Measurements from ENCODE around the gene SRSF11.

Gene SRSF11

DNA sequence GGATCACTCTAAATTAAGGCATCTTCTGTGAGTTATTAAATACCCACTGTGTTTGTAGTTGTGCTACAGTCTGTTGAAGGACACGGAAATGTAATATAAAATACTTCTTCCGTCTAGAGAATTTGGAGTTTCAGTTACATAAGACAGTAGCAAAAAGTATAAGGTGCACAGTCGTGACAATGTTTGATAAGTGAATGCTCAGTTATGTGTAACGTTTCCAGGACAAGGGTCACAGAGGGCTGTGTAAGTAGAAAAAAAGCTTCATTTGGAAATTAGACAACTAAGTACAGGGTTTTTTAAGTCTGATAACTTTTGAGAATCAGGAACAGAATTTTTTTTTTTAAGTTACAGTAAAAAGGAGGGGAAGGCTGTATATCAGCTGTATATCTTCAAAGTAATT lies 27.5 kb downstream of the SRSF11 start:
- no peaks in the 10 kb centered on the region for H3K4me1 ChIP-seq (ENCODE audit: insufficient read depth, poor library complexity, severe bottlenecking)
- TF ChIP-seq, protein P1, sequence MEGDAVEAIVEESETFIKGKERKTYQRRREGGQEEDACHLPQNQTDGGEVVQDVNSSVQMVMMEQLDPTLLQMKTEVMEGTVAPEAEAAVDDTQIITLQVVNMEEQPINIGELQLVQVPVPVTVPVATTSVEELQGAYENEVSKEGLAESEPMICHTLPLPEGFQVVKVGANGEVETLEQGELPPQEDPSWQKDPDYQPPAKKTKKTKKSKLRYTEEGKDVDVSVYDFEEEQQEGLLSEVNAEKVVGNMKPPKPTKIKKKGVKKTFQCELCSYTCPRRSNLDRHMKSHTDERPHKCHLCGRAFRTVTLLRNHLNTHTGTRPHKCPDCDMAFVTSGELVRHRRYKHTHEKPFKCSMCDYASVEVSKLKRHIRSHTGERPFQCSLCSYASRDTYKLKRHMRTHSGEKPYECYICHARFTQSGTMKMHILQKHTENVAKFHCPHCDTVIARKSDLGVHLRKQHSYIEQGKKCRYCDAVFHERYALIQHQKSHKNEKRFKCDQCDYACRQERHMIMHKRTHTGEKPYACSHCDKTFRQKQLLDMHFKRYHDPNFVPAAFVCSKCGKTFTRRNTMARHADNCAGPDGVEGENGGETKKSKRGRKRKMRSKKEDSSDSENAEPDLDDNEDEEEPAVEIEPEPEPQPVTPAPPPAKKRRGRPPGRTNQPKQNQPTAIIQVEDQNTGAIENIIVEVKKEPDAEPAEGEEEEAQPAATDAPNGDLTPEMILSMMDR (IDR thresholded peaks at IDR 0.05; ENCODE audit: poor library complexity, severe bottlenecking): no peak
- ATAC-seq (ENCODE audit: low read depth) (no peak), DNase-seq (ENCODE audit: low spot score) (no peak)
- no peaks in the 10 kb centered on the region for H3K9me3 ChIP-seq (ENCODE audit: severe bottlenecking)
- H3K36me3 ChIP-seq (ENCODE audit: low read depth): peaks cover 91% of the 10 kb centered on the region
- no peak overlapping the region for H3K27ac ChIP-seq (ENCODE audit: poor library complexity, severe bottlenecking)
- H3K27me3 ChIP-seq (ENCODE audit: insufficient read depth, poor library complexity, severe bottlenecking): no peaks in the 10 kb centered on the region
- no peak overlapping the region for H3K4me3 ChIP-seq (ENCODE audit: severe bottlenecking)

DNA sequence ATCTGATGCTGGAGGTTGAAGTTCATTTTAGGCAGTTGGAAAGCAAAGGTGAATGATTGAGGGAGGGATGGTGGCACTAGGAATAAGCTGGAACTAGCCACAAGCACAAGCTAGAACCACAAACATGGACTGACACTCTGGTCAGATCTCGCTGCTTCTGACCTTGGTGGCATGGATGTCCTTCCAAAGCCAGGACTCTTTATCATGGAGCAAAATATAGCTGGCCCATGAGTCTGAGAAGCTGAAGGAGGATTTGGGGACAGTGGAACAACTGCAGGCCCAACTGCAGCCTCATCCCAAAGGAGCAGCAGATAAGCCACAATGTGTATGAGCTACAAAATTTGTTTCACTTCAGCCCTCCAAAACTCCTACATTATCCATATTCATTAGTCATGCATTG lies 35.5 kb downstream of the SRSF11 start:
- Histone ChIP-seq H3K4me1 (ENCODE audit: insufficient read depth, poor library complexity, severe bottlenecking) (no peaks in the 10 kb centered on the region), H3K27me3 (ENCODE audit: insufficient read depth, poor library complexity, severe bottlenecking) (no peaks in the 10 kb centered on the region), H3K9me3 (ENCODE audit: severe bottlenecking) (no peaks in the 10 kb centered on the region), H3K36me3 (ENCODE audit: low read depth) (peaks cover 18% of the 10 kb centered on the region), H3K27ac (ENCODE audit: poor library complexity, severe bottlenecking) (no peak overlapping the region), H3K4me3 (ENCODE audit: severe bottlenecking) (no peak overlapping the region)
- no peak; the same call in 2 of the 3 replicates for ATAC-seq (ENCODE audit: low read depth)
- DNase-seq (ENCODE audit: low spot score): no peak
- TF ChIP-seq, protein P1 (IDR thresholded peaks at IDR 0.05; ENCODE audit: poor library complexity, severe bottlenecking): no peak

DNA sequence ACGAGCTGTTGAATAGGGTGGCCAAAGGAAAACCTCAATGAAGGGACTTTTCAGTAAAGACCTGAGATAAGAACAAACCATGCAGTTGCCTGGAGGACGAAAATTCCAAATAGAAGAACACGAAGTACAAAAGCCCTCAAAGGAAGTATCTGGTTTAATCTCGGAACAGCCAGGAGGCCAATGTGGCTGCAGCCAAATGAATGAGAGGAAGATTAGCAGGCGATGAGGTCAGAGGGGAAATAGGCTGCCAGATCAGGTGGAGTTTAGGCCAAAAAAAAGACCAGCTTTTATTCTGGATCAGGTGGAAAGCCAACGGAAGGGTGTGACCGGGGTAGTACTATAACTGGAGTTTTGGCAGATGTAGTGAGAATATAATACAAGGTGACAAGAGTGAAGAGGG lies 43.7 kb downstream of the SRSF11 start:
- Histone ChIP-seq H3K4me3 (ENCODE audit: severe bottlenecking) (no peak overlapping the region), H3K9me3 (ENCODE audit: severe bottlenecking) (no peaks in the 10 kb centered on the region), H3K4me1 (ENCODE audit: insufficient read depth, poor library complexity, severe bottlenecking) (no peaks in the 10 kb centered on the region), H3K27ac (ENCODE audit: poor library complexity, severe bottlenecking) (no peak overlapping the region), H3K36me3 (ENCODE audit: low read depth) (peaks cover 51% of the 10 kb centered on the region), H3K27me3 (ENCODE audit: insufficient read depth, poor library complexity, severe bottlenecking) (no peaks in the 10 kb centered on the region)
- DNase-seq (ENCODE audit: low spot score) (no peak), ATAC-seq (ENCODE audit: low read depth) (no peak)
- TF ChIP-seq, protein P1 (IDR thresholded peaks at IDR 0.05; ENCODE audit: poor library complexity, severe bottlenecking): no peak

DNA sequence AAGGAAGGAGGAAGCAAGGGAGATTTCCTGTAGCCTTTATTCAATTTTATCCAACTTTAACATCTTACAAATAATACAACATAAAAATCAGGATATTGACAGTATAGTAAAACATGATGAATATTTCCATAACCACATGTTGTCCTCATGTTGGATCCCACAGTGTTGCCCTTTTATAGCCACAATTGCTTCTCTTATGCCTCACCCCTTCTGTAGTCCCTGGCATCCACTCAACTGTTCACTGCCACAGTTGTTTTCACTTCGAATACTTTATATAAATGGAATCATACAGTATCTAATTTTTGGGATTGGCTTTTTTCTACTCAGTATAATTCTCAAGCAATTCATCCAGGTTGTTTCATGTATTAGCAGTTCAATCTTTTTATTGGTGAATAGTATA lies 44.8 kb downstream of the SRSF11 start:
- H3K27me3 ChIP-seq (ENCODE audit: insufficient read depth, poor library complexity, severe bottlenecking): no peaks in the 10 kb centered on the region
- no peak overlapping the region for H3K27ac ChIP-seq (ENCODE audit: poor library complexity, severe bottlenecking)
- H3K4me3 ChIP-seq (ENCODE audit: severe bottlenecking): no peak overlapping the region
- peaks cover 59% of the 10 kb centered on the region for H3K36me3 ChIP-seq (ENCODE audit: low read depth)
- H3K9me3 ChIP-seq (ENCODE audit: severe bottlenecking): no peaks in the 10 kb centered on the region
- DNase-seq (ENCODE audit: low spot score): no peak
- H3K4me1 ChIP-seq (ENCODE audit: insufficient read depth, poor library complexity, severe bottlenecking): no peaks in the 10 kb centered on the region
- TF ChIP-seq, protein P1 (IDR thresholded peaks at IDR 0.05; ENCODE audit: poor library complexity, severe bottlenecking): no peak
- ATAC-seq (ENCODE audit: low read depth): no peak

- Histone ChIP-seq H3K27me3 (ENCODE audit: insufficient read depth, poor library complexity, severe bottlenecking) (no peaks in the 10 kb centered on the region), H3K4me1 (ENCODE audit: insufficient read depth, poor library complexity, severe bottlenecking) (no peaks in the 10 kb centered on the region), H3K27ac (ENCODE audit: poor library complexity, severe bottlenecking) (no peak overlapping the region), H3K36me3 (ENCODE audit: low read depth) (peaks cover 24% of the 10 kb centered on the region), H3K4me3 (ENCODE audit: severe bottlenecking) (no peak overlapping the region), H3K9me3 (ENCODE audit: severe bottlenecking) (no peaks in the 10 kb centered on the region)
- no peak for DNase-seq (ENCODE audit: low spot score)
- no peak for ATAC-seq (ENCODE audit: low read depth)
- TF ChIP-seq, protein P1 (IDR thresholded peaks at IDR 0.05; ENCODE audit: poor library complexity, severe bottlenecking): no peak
Observed at GRCh38 chr1:70277875-70278274, 56.7 kb downstream of the SRSF11 start.

Data from RWPE2 (cell line).